NCI-H774 (cell line): Measurements from ENCODE around the gene BEND5.

Experiments
- DNase-seq: peaks from one replicate; lab custom pipeline; 2025; lab: John Stamatoyannopoulos, UW

BEND5 gene

GRCh38 chr1:48720929-48721328, 55.8 kb downstream of the BEND5 start:
- DNase-seq = no peak

GRCh38 chr1:48718705-48719104, 58.0 kb downstream of the BEND5 start:
- DNase-seq = no peak

- no peak for DNase-seq
Observed at GRCh38 chr1:48718116-48718630, 58.5 kb downstream of the BEND5 start.

- no peak for DNase-seq
Observed at GRCh38 chr1:48717082-48717481, 59.6 kb downstream of the BEND5 start.

- DNase-seq = no peak
Observed at GRCh38 chr1:48715921-48716320, 60.8 kb downstream of the BEND5 start.

GRCh38 chr1:48710915-48711314, 65.8 kb downstream of the BEND5 start:
- no peak for DNase-seq

- DNase-seq = no peak
Observed at GRCh38 chr1:48710318-48710717, 66.4 kb downstream of the BEND5 start.

GRCh38 chr1:48704736-48705135, 72.0 kb downstream of the BEND5 start:
- no peak for DNase-seq

GRCh38 chr1:48701445-48701844, 75.2 kb downstream of the BEND5 start:
- no peak for DNase-seq

GRCh38 chr1:48697066-48697707, 79.5 kb downstream of the BEND5 start:
- DNase-seq = peak; percentile 62

GRCh38 chr1:48695161-48695560, 81.5 kb downstream of the BEND5 start:
- DNase-seq = peak; percentile 77

GRCh38 chr1:48693674-48694320, 82.9 kb downstream of the BEND5 start:
- DNase-seq = no peak

GRCh38 chr1:48693180-48693579, 83.5 kb downstream of the BEND5 start:
- no peak for DNase-seq

- DNase-seq = no peak
Observed at GRCh38 chr1:48692235-48692634, 84.5 kb downstream of the BEND5 start.

- no peak for DNase-seq
Observed at GRCh38 chr1:48691429-48692001, 85.2 kb downstream of the BEND5 start.

GRCh38 chr1:48688102-48688760, 88.5 kb downstream of the BEND5 start:
- no peak for DNase-seq

- DNase-seq = no peak
Observed at GRCh38 chr1:48687282-48688045, 89.2 kb downstream of the BEND5 start.

- no peak for DNase-seq
Observed at GRCh38 chr1:48686159-48686558, 90.5 kb downstream of the BEND5 start.

- no peak for DNase-seq
Observed at GRCh38 chr1:48684381-48684780, 92.3 kb downstream of the BEND5 start.

GRCh38 chr1:48683839-48684238, 92.9 kb downstream of the BEND5 start:
- DNase-seq = no peak

GRCh38 chr1:48681476-48682305, 95.0 kb downstream of the BEND5 start:
- no peak for DNase-seq
